Measurements from ENCODE around the gene GPC6.

Gene GPC6

DNA sequence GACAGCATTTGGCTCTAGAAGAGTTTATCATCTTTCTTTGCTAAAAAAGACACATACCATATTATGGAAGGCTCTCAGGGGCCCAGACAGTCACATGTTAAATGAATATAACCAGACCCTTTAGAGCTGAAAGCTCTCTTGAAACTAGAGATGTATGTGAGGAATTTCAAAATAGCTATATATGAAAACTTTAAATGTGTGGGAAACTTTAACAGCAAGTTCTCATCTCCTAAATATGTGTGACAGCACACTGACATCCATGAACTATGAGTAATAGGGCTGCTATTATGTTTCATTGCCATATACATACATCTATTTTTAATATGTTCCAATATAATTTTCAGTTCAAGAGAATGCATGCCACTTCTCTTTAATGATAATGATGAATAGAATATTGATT lies 509.5 kb downstream of the GPC6 start:
- H3K9me2 ChIP-seq (replicated peaks; ENCODE audit: insufficient read depth, low read length), result no peaks in the 10 kb centered on the region
- H3K9ac ChIP-seq (ENCODE audit: low read length), result no peak overlapping the region
- no peak overlapping the region for H3K4me3 ChIP-seq (ENCODE audit: insufficient read depth, low read length, poor library complexity, severe bottlenecking)
- H3K79me2 ChIP-seq (ENCODE audit: insufficient read depth, low read length), result no peaks in the 10 kb centered on the region
- H4K20me1 ChIP-seq (ENCODE audit: low read depth, low read length), result no peaks in the 10 kb centered on the region
- H3F3A ChIP-seq (ENCODE audit: insufficient read depth), result no peaks in the 10 kb centered on the region
- no peaks in the 10 kb centered on the region for H3K27me3 ChIP-seq (ENCODE audit: low read length)
- H2AFZ ChIP-seq (ENCODE audit: low read depth, low read length, severe bottlenecking), result no peak overlapping the region
- TF ChIP-seq EZH2phosphoT487 (conservative IDR thresholded peaks at IDR 0.05; ENCODE audit: low read length), result no peak
- no peak for TF ChIP-seq CTCF (IDR thresholded peaks at IDR 0.05; ENCODE audit: insufficient read depth, low read length, poor library complexity, severe bottlenecking)
- H3K9me3 ChIP-seq (ENCODE audit: insufficient read depth, low read length), result no peaks in the 10 kb centered on the region
- H3K4me2 ChIP-seq (ENCODE audit: low read depth, low read length, poor library complexity, severe bottlenecking), result no peak overlapping the region
- no peak overlapping the region for H3K27ac ChIP-seq (ENCODE audit: low read depth, low read length)
- no peaks in the 10 kb centered on the region for H3K36me3 ChIP-seq (ENCODE audit: low read length)

GRCh38 chr13:93736909-93737308 lies 510.3 kb downstream of the GPC6 start:
- Histone ChIP-seq H3F3A (ENCODE audit: insufficient read depth) (no peaks in the 10 kb centered on the region), H4K20me1 (ENCODE audit: low read depth, low read length) (no peaks in the 10 kb centered on the region), H3K27me3 (ENCODE audit: low read length) (no peaks in the 10 kb centered on the region), H3K79me2 (ENCODE audit: insufficient read depth, low read length) (no peaks in the 10 kb centered on the region), H3K9me2 (replicated peaks; ENCODE audit: insufficient read depth, low read length) (no peaks in the 10 kb centered on the region), H3K9ac (ENCODE audit: low read length) (no peak overlapping the region), H3K4me3 (ENCODE audit: insufficient read depth, low read length, poor library complexity, severe bottlenecking) (no peak overlapping the region), H3K9me3 (ENCODE audit: insufficient read depth, low read length) (no peaks in the 10 kb centered on the region), H2AFZ (ENCODE audit: low read depth, low read length, severe bottlenecking) (no peak overlapping the region), H3K4me2 (ENCODE audit: low read depth, low read length, poor library complexity, severe bottlenecking) (no peak overlapping the region), H3K27ac (ENCODE audit: low read depth, low read length) (no peak overlapping the region), H3K36me3 (ENCODE audit: low read length) (no peaks in the 10 kb centered on the region)
- no peak for TF ChIP-seq EZH2phosphoT487 (conservative IDR thresholded peaks at IDR 0.05; ENCODE audit: low read length)
- no peak for TF ChIP-seq CTCF (IDR thresholded peaks at IDR 0.05; ENCODE audit: insufficient read depth, low read length, poor library complexity, severe bottlenecking)

DNA sequence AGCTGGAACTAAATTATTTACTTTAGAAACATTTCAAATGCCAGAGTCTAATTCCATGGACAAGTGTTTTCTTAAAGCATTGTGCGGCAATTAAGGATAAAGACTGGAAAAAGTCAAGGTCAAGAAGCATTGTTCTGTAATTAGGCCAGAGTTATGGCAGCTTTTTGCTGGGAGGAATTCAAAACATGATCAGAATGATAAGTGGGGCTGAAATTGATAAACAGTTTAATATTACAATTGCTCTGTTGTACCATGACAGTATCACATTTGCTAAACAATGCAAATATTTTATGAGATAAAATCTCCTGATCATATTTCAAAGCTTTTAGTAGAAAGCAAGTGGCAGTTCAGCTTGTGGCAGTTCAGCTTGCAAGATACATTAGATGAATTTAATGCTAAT lies 513.7 kb downstream of the GPC6 start:
- Histone ChIP-seq H3K79me2 (ENCODE audit: insufficient read depth, low read length) (no peaks in the 10 kb centered on the region), H3K9me2 (replicated peaks; ENCODE audit: insufficient read depth, low read length) (no peaks in the 10 kb centered on the region), H3K4me3 (ENCODE audit: insufficient read depth, low read length, poor library complexity, severe bottlenecking) (no peak overlapping the region), H3K9me3 (ENCODE audit: insufficient read depth, low read length) (no peaks in the 10 kb centered on the region), H3F3A (ENCODE audit: insufficient read depth) (no peaks in the 10 kb centered on the region), H3K27ac (ENCODE audit: low read depth, low read length) (no peak overlapping the region), H3K27me3 (ENCODE audit: low read length) (no peaks in the 10 kb centered on the region), H3K4me2 (ENCODE audit: low read depth, low read length, poor library complexity, severe bottlenecking) (no peak overlapping the region), H4K20me1 (ENCODE audit: low read depth, low read length) (no peaks in the 10 kb centered on the region), H3K36me3 (ENCODE audit: low read length) (no peaks in the 10 kb centered on the region), H3K9ac (ENCODE audit: low read length) (no peak overlapping the region), H2AFZ (ENCODE audit: low read depth, low read length, severe bottlenecking) (no peak overlapping the region)
- TF ChIP-seq CTCF (IDR thresholded peaks at IDR 0.05; ENCODE audit: insufficient read depth, low read length, poor library complexity, severe bottlenecking), result no peak
- TF ChIP-seq EZH2phosphoT487 (conservative IDR thresholded peaks at IDR 0.05; ENCODE audit: low read length), result no peak

DNA sequence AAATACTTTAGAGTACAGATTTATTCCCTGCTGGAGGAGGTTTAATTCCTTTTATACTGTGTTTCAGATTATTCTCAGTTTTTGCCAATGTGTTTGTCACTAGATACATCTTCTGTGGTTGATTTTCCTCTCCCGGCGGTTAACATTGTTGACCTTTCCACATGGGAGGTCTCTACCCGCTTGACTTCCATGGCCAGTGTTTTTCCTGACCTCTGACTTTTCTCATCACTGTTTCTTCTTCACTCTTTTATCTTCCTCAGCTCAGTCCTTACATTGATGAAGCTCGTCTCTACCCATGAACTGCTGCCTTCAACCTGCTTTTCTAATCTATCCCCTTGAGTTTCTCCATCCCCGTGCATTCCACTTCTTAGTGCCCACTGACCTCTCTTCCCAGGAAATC lies 517.4 kb downstream of the GPC6 start:
- H3K4me3 ChIP-seq (ENCODE audit: insufficient read depth, low read length, poor library complexity, severe bottlenecking), result no peak overlapping the region
- no peaks in the 10 kb centered on the region for H3K36me3 ChIP-seq (ENCODE audit: low read length)
- no peaks in the 10 kb centered on the region for H3K27me3 ChIP-seq (ENCODE audit: low read length)
- H3K4me2 ChIP-seq (ENCODE audit: low read depth, low read length, poor library complexity, severe bottlenecking), result no peak overlapping the region
- no peak overlapping the region for H2AFZ ChIP-seq (ENCODE audit: low read depth, low read length, severe bottlenecking)
- no peaks in the 10 kb centered on the region for H4K20me1 ChIP-seq (ENCODE audit: low read depth, low read length)
- no peaks in the 10 kb centered on the region for H3K9me2 ChIP-seq (replicated peaks; ENCODE audit: insufficient read depth, low read length)
- no peaks in the 10 kb centered on the region for H3K9me3 ChIP-seq (ENCODE audit: insufficient read depth, low read length)
- no peak overlapping the region for H3K9ac ChIP-seq (ENCODE audit: low read length)
- H3K27ac ChIP-seq (ENCODE audit: low read depth, low read length), result no peak overlapping the region
- H3K79me2 ChIP-seq (ENCODE audit: insufficient read depth, low read length), result no peaks in the 10 kb centered on the region
- TF ChIP-seq EZH2phosphoT487 (conservative IDR thresholded peaks at IDR 0.05; ENCODE audit: low read length), result no peak
- TF ChIP-seq CTCF (IDR thresholded peaks at IDR 0.05; ENCODE audit: insufficient read depth, low read length, poor library complexity, severe bottlenecking), result no peak
- H3F3A ChIP-seq (ENCODE audit: insufficient read depth), result no peaks in the 10 kb centered on the region
